HepG2 (cell line): ENCODE results near the gene ARHGAP5. TPM values are rescaled to one million over a fixed set of nuclear protein-coding genes. Genes with fewer than 3 reads are reported as not detected.
"Not testable (repeated sequence)": the region's sequence is repeated elsewhere in the genome, so short reads cannot be mapped to it uniquely, and the experiment has no call there.

Experiments used
- ATAC-seq: fragments of 200-7000 bp; cut with Tn5 transposase; 3 replicates; pipeline ENCODE4 v1.9.1; 2020; ENCODE audit warnings: mild to moderate bottlenecking, moderate library complexity
- BruUV-seq: library from RNA; stranded (reverse); fragments of 400-500 nt; replicated peaks from 2 replicates; lab custom pipeline; 2021; lab: Mats Ljungman, UMichigan
- CTCF ChIA-PET: fragments of 300-600 bp; formaldehyde crosslinking; extraction: SDS; loops from one replicate; lab custom pipeline; 2021; ENCODE audit warnings: low total read pairs, inconsistent platforms, low intra/inter-chr PET ratio; lab: Yijun Ruan, JAX
- POLR2A ChIA-PET: fragments of 350-600 bp; sonication (Branson Sonifier 250); formaldehyde crosslinking; loops from one replicate; lab custom pipeline; 2020; ENCODE audit warnings: antibody characterized with exemption, inconsistent platforms; lab: Yijun Ruan, JAX
- DNase-seq: peaks from one replicate; pipeline ENCODE4 v3.0.0-alpha.2; 2015; ENCODE audit warnings: low spot score
- FAIRE-seq: peaks from 3 replicates; lab custom pipeline; 2011; peaks lifted over from hg19 to GRCh38; lab: Jason Lieb, UNC
- H2AFZ ChIP-seq: one replicate; pipeline ENCODE4 v1.6.1; 2011; ENCODE audit warnings: low read length, inconsistent platforms
- H3K27ac ChIP-seq: fragments of 300-600 bp; 3 replicates; pipeline ENCODE4 v1.8.0; 2011; ENCODE audit warnings: mixed run types, mild to moderate bottlenecking, mixed read lengths, low read length, inconsistent platforms; ENCODE audit not compliant: insufficient read depth; ENCODE audit errors: extremely low read length
- H3K27me3 ChIP-seq, 2 experiments: fragments of 200-600 bp in 1 of 2; 2 replicates in 1 of 2; 3 replicates in 1 of 2; pipeline versions ENCODE4 v1.6.0 to v1.8.0; 2011; ENCODE audit warnings: low read length in 2 of 2, mild to moderate bottlenecking in 2 of 2, moderate library complexity in 2 of 2, inconsistent platforms in 1 of 2; ENCODE audit not compliant: insufficient read depth in 2 of 2, control insufficient read depth in 1 of 2
- H3K36me3 ChIP-seq, 2 experiments: fragments of 200-600 bp in 1 of 2; replicated peaks in 1 of 2; 2 replicates in 1 of 2; 3 replicates in 1 of 2; pipeline versions ENCODE4 v1.5.1 to v1.8.0; 2011; ENCODE audit warnings: low read length in 2 of 2, inconsistent platforms in 1 of 2; ENCODE audit not compliant: insufficient read depth in 2 of 2, control insufficient read depth in 1 of 2
- H3K4me1 ChIP-seq: 2 replicates; pipeline ENCODE4 v1.5.1; 2012; ENCODE audit warnings: low read length, inconsistent platforms; ENCODE audit not compliant: insufficient read depth
- H3K4me2 ChIP-seq: 2 replicates; pipeline ENCODE4 v1.6.0; 2011; ENCODE audit warnings: low read depth, low read length, inconsistent platforms
- H3K4me3 ChIP-seq, 3 experiments: fragments of 200-600 bp in 1 of 3; sonication (generic), shearing (Covaris generic) in 1 of 3; replicated peaks in 1 of 3; 2 replicates each; pipeline ENCODE4 v1.5.1; 2011 to 2016; ENCODE audit warnings: low read length in 3 of 3, inconsistent platforms in 2 of 3, low read depth in 2 of 3, mild to moderate bottlenecking in 2 of 3, control low read depth in 1 of 3, mixed read lengths in 1 of 3; ENCODE audit not compliant: insufficient read depth in 1 of 3
- H3K79me2 ChIP-seq: one replicate; pipeline ENCODE4 v1.6.1; 2011; ENCODE audit warnings: low read length, inconsistent platforms; ENCODE audit not compliant: insufficient read depth
- H3K9ac ChIP-seq: 2 replicates; pipeline ENCODE4 v1.6.0; 2011; ENCODE audit warnings: mild to moderate bottlenecking, low read depth, low read length, inconsistent platforms; ENCODE audit not compliant: insufficient read depth
- H3K9me3 ChIP-seq: 2 replicates; pipeline ENCODE4 v1.5.1; 2012; ENCODE audit warnings: mild to moderate bottlenecking, low read length
- H4K20me1 ChIP-seq: 2 replicates; pipeline ENCODE4 v1.6.0; 2011; ENCODE audit warnings: inconsistent platforms, mild to moderate bottlenecking, low read length, moderate library complexity; ENCODE audit not compliant: insufficient read depth
- GMEB2 ChIP-seq: IDR thresholded peaks from 2 replicates; pipeline ENCODE4 v1.6.1; 2016; ENCODE audit warnings: missing biosample characterization, missing genetic modification reagents, low read depth
- RFX5 ChIP-seq: IDR thresholded peaks from 2 replicates; pipeline ENCODE4 v1.6.1; 2011; ENCODE audit warnings: low read depth, low read length, improper control_type of control experiment
- ZNF136 ChIP-seq: sonication (generic); formaldehyde crosslinking; IDR thresholded peaks from 2 replicates; pipeline ENCODE4 v1.8.1; 2022; ENCODE audit warnings: low read depth, mild to moderate bottlenecking, moderate library complexity, missing genetic modification reagents
- ZNF720 ChIP-seq: sonication (generic); formaldehyde crosslinking; IDR thresholded peaks from 2 replicates; pipeline ENCODE4 v1.4.0; 2020; ENCODE audit warnings: missing genetic modification reagents
- WGBS: methylation state at CpG from one replicate; pipeline ENCODE4 v1.1.6; 2017; ENCODE audit warnings: low lambda C conversion rate; 5-methylcytosine and 5-hydroxymethylcytosine counted together
- in situ Hi-C: cut with HindIII; loops from 2 replicates; pipeline ENCODE4 v1.10.0; 2017; ENCODE audit warnings: low pct_unique_long_range_greater_than_20kb; ENCODE audit not compliant: extremely low pct_ligation_motif_present
- intact Hi-C: fragments of 100-400 bp; cut with micrococcal nuclease; formaldehyde crosslinking; loops from one replicate; pipeline ENCODE4 v1.10.0; 2022; ENCODE audit not compliant: unreplicated experiment
- polyA plus RNA-seq, 8 experiments: library from polyadenylated mRNA; depleted of rRNA in 3 of 8; stranded (reverse) in 7 of 8; unstranded in 1 of 8; fragments of >200 nt; fragmentation: Illumina TruSeq in 4 of 8; extraction: Trizol in 4 of 8; gene quantifications; 2 replicates each; pipeline versions ENCODE4 v1.2.1 to v1.2.3, GENCODE V29; 2011 to 2016; ENCODE audit warnings: low read depth in 4 of 8, missing spikeins in 1 of 8, mixed read lengths in 1 of 8; ENCODE audit not compliant: insufficient read depth in 1 of 8
- total RNA-seq, 5 experiments: library from RNA; depleted of rRNA; stranded (reverse); fragments of >200 nt; fragmentation: Illumina TruSeq; extraction: Trizol; gene quantifications; 2 replicates each; pipeline ENCODE4 v1.2.3, GENCODE V29; 2016; ENCODE audit warnings: low read depth in 1 of 5

ARHGAP5 gene
- total and polyA plus RNA-seq, 2 of the 13 experiments (the other 11 are each of a cell fraction or from before 2014, with no cell fraction given): 33.7 to 144 TPM

GRCh38 chr14:32129124-32129523 lies 52.0 kb downstream of the ARHGAP5 start:
- no peaks in the 10 kb centered on the region for H4K20me1 ChIP-seq
- in situ Hi-C loops: no loop called here
- peaks cover 45% of the 10 kb centered on the region for H3K79me2 ChIP-seq
- POLR2A ChIA-PET: no interaction called here
- peaks cover 1 to 20% of the 10 kb centered on the region in 2 experiments; a peak in 1 of 5 replicates for H3K36me3 ChIP-seq
- DNase-seq (no peak), ATAC-seq (no peak), FAIRE-seq (no peak)
- no peak overlapping the region for H3K9ac ChIP-seq
- WGBS: 96% methylated on average over 2 of the region's 2 CpGs
- intact Hi-C loops: no loop called here
- no peak overlapping the region for H2AFZ ChIP-seq
- no peak overlapping the region for H3K27ac ChIP-seq
- H3K4me2 ChIP-seq: no peak overlapping the region
- H3K9me3 ChIP-seq: no peaks in the 10 kb centered on the region
- TF ChIP-seq GMEB2 (CRISPR knock-in tag): no peak
- no peak for TF ChIP-seq ZNF136 (CRISPR knock-in tag)
- TF ChIP-seq ZNF720 (CRISPR knock-in tag): no peak
- no peak for TF ChIP-seq RFX5
- no peak overlapping the region for H3K4me3 ChIP-seq
- CTCF ChIA-PET: no interaction called here
- no peaks in the 10 kb centered on the region for H3K4me1 ChIP-seq
- no TSS peak for BruUV-seq
- H3K27me3 ChIP-seq: no peaks in the 10 kb centered on the region

GRCh38 chr14:32131689-32132088 lies 54.6 kb downstream of the ARHGAP5 start:
- WGBS: 99% methylated on average over 5 of the region's 5 CpGs
- H2AFZ ChIP-seq, H3K9ac ChIP-seq, in situ Hi-C loops, ATAC-seq, FAIRE-seq, H3K4me3 ChIP-seq, H3K27me3 ChIP-seq, H4K20me1 ChIP-seq, BruUV-seq, intact Hi-C loops, DNase-seq, POLR2A ChIA-PET, CTCF ChIA-PET, H3K27ac ChIP-seq, H3K4me1 ChIP-seq, H3K4me2 ChIP-seq, H3K9me3 ChIP-seq: not testable (repeated sequence)
- H3K79me2 ChIP-seq: peaks cover 28% of the 10 kb centered on the region
- H3K36me3 ChIP-seq: peaks cover 4 to 12% of the 10 kb centered on the region in 2 experiments; a peak in 3 of 5 replicates
